GM10248 (cell line): ENCODE measurements around the gene FBXO9.

ENCODE experiments used
- CTCF ChIA-PET: fragments of 300-600 bp; sonication (Branson Sonifier 250); formaldehyde crosslinking; extraction: SDS; loops from one replicate; lab custom pipeline; 2021; ENCODE audit warnings: antibody characterized with exemption; lab: Yijun Ruan, JAX
- POLR2A ChIA-PET: fragments of 350-650 bp; sonication (Branson Sonifier 250); formaldehyde crosslinking; extraction: SDS; loops from one replicate; lab custom pipeline; 2020; ENCODE audit warnings: antibody characterized with exemption; lab: Yijun Ruan, JAX
- DNase-seq: peaks from one replicate; pipeline ENCODE4 v3.0.0; 2012; ENCODE audit errors: extremely low spot score
- TF ChIP-seq, protein P1 (sequence below): IDR thresholded peaks from 2 replicates; pipeline ENCODE4 v1.5.1; 2012; ENCODE audit warnings: mild to moderate bottlenecking, low read depth; ENCODE audit errors: extremely low read depth, missing control alignments, control extremely low read depth

FBXO9 gene

GRCh38 chr6:53119772-53120409 is 54.7 kb downstream of the FBXO9 start:
- CTCF ChIA-PET: interaction anchor here (1.0 kb wide), 1 partner anchor 9 kb away, joined by 3 read pairs; no protein-coding TSS in a partner anchor
- DNase-seq: no peak

DNA sequence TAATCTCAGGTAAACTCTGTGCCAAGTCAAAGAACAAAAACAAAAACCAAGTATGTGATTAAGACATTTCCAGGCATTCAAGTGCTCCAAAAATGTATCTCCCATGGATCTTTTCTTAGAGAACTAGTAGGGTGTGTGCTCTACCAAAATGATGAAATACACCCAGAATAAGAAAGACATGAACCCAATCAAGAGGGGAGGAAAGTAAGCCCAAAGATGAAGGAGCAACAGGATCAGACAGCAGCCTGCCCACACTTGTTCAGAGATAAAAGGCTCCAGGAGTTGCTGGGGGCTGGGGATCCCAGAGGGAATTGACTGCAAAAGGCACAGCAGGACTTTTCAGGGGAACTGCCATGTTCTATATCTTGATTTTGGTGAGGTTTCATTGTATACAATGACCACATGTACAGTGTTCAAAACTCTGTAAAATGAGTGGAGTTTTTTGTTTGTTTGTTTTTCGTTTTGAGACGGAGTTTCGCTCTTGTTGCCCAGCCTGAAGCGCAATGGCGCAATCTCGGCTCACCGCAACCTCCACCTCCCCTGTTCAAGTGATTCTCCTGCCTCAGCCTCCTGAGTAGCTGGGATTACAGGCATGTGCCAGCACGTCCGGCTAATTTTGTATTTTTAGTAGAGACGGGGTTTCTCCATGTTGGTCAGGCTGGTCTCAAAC is 59.1 kb downstream of the FBXO9 start:
- ChIA-PET POLR2A (no interaction called here), CTCF (interaction anchor here (1.2 kb wide), 2 partner anchors 30 to 48 kb away, joined by 3 to 4 read pairs; no protein-coding TSS in a partner anchor)
- TF ChIP-seq, protein P1, sequence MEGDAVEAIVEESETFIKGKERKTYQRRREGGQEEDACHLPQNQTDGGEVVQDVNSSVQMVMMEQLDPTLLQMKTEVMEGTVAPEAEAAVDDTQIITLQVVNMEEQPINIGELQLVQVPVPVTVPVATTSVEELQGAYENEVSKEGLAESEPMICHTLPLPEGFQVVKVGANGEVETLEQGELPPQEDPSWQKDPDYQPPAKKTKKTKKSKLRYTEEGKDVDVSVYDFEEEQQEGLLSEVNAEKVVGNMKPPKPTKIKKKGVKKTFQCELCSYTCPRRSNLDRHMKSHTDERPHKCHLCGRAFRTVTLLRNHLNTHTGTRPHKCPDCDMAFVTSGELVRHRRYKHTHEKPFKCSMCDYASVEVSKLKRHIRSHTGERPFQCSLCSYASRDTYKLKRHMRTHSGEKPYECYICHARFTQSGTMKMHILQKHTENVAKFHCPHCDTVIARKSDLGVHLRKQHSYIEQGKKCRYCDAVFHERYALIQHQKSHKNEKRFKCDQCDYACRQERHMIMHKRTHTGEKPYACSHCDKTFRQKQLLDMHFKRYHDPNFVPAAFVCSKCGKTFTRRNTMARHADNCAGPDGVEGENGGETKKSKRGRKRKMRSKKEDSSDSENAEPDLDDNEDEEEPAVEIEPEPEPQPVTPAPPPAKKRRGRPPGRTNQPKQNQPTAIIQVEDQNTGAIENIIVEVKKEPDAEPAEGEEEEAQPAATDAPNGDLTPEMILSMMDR: no peak
- DNase-seq: no peak

More at GRCh38 chr6:53119772-53120409, 54.7 kb downstream of the FBXO9 start:
- TF ChIP-seq, protein P1: no peak
- POLR2A ChIA-PET: no interaction called here

- DNase-seq: no peak
- ChIA-PET CTCF (interaction anchor here (0.8 to 1.4 kb wide), 5 partner anchors 12 to 603 kb away, joined by 3 to 5 read pairs (median 3); no protein-coding TSS in a partner anchor), POLR2A (no interaction called here)
- TF ChIP-seq, protein P1: no peak
Observed at GRCh38 chr6:53125276-53125675, 60.1 kb downstream of the FBXO9 start.

GRCh38 chr6:53128842-53129241 is 63.6 kb downstream of the FBXO9 start:
- no peak for DNase-seq
- CTCF ChIA-PET: interaction anchor here (0.7 to 0.9 kb wide), 2 partner anchors 9 to 15 kb away, joined by 3 read pairs; no protein-coding TSS in a partner anchor
- TF ChIP-seq, protein P1: no peak
- POLR2A ChIA-PET: no interaction called here

GRCh38 chr6:53130569-53131290 is 65.5 kb downstream of the FBXO9 start:
- no peak for DNase-seq
- TF ChIP-seq, protein P1: no peak
- CTCF ChIA-PET: no interaction called here
- POLR2A ChIA-PET: no interaction called here

- CTCF ChIA-PET: no interaction called here
- no peak for DNase-seq
- TF ChIP-seq, protein P1: no peak
- POLR2A ChIA-PET: no interaction called here
Observed at GRCh38 chr6:53133961-53134360, 68.8 kb downstream of the FBXO9 start.
